HCT116 (cell line): ENCODE results near the gene ZNF441.

ENCODE experiments used
- CTCF ChIP-seq, 3 experiments: fragments of 200-600 bp in 1 of 3; sonication (generic) in 1 of 3; IDR thresholded peaks in 2 of 3; conservative IDR thresholded peaks in 1 of 3; 2 replicates each; pipeline ENCODE4 v1.5.1; 2012 to 2017; ENCODE audit warnings: low read depth in 2 of 3, low read length in 2 of 3, antibody characterized with exemption in 1 of 3, borderline replicate concordance in 1 of 3, control low read depth in 1 of 3, mild to moderate bottlenecking in 1 of 3, mixed read lengths in 1 of 3, mixed run types in 1 of 3, moderate library complexity in 1 of 3; ENCODE audit not compliant: insufficient read depth in 1 of 3
- REST ChIP-seq: IDR thresholded peaks from 2 replicates; pipeline ENCODE4 v1.6.1; 2012; ENCODE audit warnings: low read depth
- SRF ChIP-seq: IDR thresholded peaks from 2 replicates; pipeline ENCODE4 v1.6.1; 2012; ENCODE audit warnings: low read depth
- YY1 ChIP-seq: IDR thresholded peaks from 2 replicates; pipeline ENCODE4 v1.6.1; 2011; ENCODE audit warnings: low read length, low read depth, moderate library complexity, mild to moderate bottlenecking; ENCODE audit not compliant: insufficient replicate concordance; ENCODE audit errors: extremely low read depth

GRCh38 chr19:11783767-11784166 is 17.0 kb downstream of the ZNF441 start:
- TF ChIP-seq CTCF (IDR thresholded peaks at IDR 0.05 in 2 of 3, conservative IDR thresholded peaks at IDR 0.05 in 1 of 3; ENCODE audit: borderline replicate concordance in 1 of 3, insufficient read depth in 1 of 3, low read depth in 2 of 3, low read length in 2 of 3) (no peak), REST (no peak), SRF (no peak), YY1 (no peak)
